DMS153 (cell line): ENCODE data around the gene GFAP.

Experiments
- DNase-seq: peaks from one replicate; lab custom pipeline; 2025; lab: John Stamatoyannopoulos, UW

GFAP gene

GRCh38 chr17:44862278-44862914, 52.9 kb downstream of the GFAP start:
- DNase-seq, result no peak

GRCh38 chr17:44859701-44860100, 55.6 kb downstream of the GFAP start:
- no peak for DNase-seq

GRCh38 chr17:44854192-44854591, 61.1 kb downstream of the GFAP start:
- DNase-seq, result no peak
